GM12892 (cell line): ENCODE results near the gene CD247.

Experiments
- POLR2A ChIP-seq: IDR thresholded peaks from 2 replicates; pipeline ENCODE4 v1.6.1; 2011; ENCODE audit warnings: low read depth, low read length, control low read depth
- POLR2AphosphoS5 ChIP-seq: IDR thresholded peaks from 2 replicates; pipeline ENCODE4 v1.6.1; 2011; ENCODE audit warnings: low read depth, low read length, control low read depth

DNA sequence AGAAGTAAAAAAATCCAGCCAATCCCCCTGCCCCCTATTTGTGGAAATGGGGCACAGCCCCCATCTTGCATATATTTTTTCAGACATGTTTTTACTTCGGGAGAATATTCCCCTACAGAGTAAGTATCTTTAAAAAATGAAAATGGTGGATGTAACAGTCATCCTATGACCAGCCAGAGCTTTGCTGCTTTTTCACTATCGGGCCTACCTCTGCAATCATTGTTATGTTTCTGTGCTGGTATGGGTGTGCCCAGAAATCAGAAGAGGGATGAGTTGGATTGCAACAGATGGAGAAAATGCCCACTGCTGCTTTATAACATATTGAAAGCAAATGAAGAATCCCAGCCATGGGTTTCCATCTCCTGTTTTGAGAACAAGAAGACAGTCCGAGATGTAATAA is 2.9 kb downstream of the CD247 start:
- TF ChIP-seq POLR2AphosphoS5 (no peak), POLR2A (no peak)
